Caki2 (cell line): ENCODE results near the gene DNAH11. TPM values are rescaled to one million over a fixed set of nuclear protein-coding genes. Genes with fewer than 3 reads are reported as not detected.

Source experiments
- DNase-seq: peaks from one replicate; pipeline ENCODE4 v3.0.0-alpha.2; 2015; ENCODE audit warnings: low read depth
- in situ Hi-C: cut with HindIII; loops from 2 replicates; pipeline ENCODE4 v1.10.0; 2016; ENCODE audit warnings: low sequenced_read_pairs, low pct_unique_long_range_greater_than_20kb, mixed read lengths
- total RNA-seq: library from RNA; depleted of rRNA; stranded (reverse); fragments of >200 nt; shearing (Covaris generic); gene quantifications from 2 replicates; pipeline ENCODE4 v1.2.3, GENCODE V29; 2014; ENCODE audit warnings: low replicate concordance

Gene DNAH11
- total RNA-seq, 1 experiment from 2014 or later = 0.44 TPM

DNA sequence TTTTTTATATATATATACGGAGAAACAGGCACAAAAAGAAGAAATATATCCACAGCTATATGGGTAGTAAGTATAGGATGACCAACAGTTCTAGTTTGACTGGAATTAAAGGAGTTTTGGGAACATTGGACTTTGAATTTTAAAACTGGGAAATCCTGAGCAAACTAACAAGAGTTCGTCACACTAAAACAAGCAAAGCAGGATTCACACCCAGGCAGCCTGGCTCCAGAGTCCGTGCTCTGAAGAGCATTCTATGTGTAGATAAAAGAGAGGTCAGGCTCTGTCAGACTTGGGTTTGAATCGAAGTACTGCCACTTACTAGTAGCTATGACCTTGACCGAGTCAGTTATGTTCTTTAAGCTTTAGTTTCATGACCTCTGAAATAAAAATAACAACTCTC lies 191.0 kb downstream of the DNAH11 start:
- no peak for DNase-seq
- in situ Hi-C loops = no loop called here

GRCh38 chr7:21743493-21743892 lies 200.7 kb downstream of the DNAH11 start:
- in situ Hi-C loops = no loop called here

GRCh38 chr7:21746949-21747348 lies 204.1 kb downstream of the DNAH11 start:
- DNase-seq = no peak
- in situ Hi-C loops = no loop called here

More at GRCh38 chr7:21743493-21743892, 200.7 kb downstream of the DNAH11 start:
- no peak for DNase-seq

- DNase-seq = no peak
- in situ Hi-C loops = no loop called here
These were observed 205.0 kb downstream of the DNAH11 start for GRCh38 chr7:21747806-21748205.

- in situ Hi-C loops = no loop called here
- no peak for DNase-seq
These were observed 206.5 kb downstream of the DNAH11 start for GRCh38 chr7:21749378-21749777.

- DNase-seq = no peak
- in situ Hi-C loops = no loop called here
These were observed 210.2 kb downstream of the DNAH11 start for GRCh38 chr7:21753071-21753470.

- no peak for DNase-seq
- in situ Hi-C loops = no loop called here
These were observed 212.1 kb downstream of the DNAH11 start for GRCh38 chr7:21754963-21755362.

DNA sequence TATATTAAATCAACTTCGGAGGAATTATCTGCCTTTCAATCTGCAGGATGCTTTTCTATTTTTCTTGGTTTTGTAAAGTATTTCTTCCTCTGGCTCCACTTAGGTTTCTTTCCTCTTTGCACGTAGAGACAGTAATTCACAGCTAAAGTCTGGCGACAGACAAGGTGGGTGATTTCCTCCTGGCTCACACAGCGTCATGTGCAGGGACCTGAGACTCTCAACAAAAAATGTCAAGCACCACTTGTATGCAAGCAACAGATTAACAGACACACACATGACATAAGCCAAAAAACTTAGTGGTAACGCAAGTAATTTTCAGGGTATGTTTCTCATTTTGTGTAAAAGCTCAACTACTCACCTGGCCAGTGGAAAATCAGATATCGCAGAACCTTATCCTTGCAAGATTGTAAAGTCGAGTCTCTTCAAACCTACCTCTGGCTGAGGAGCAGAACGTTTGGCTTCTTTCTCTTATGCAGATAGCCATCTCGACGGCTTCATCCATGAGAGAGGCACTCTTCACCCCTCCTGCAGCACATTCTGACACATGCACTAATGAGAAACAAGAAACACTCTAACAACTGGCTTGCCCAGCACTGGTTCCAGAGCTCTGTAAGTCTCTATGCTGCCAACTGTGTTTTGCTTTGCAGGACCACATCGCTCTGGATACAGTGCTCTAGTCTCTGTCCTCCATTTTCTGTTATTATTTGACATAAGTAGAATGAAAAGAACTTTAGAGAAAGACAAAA lies 214.9 kb downstream of the DNAH11 start:
- in situ Hi-C loops = no loop called here
- DNase-seq = no peak

- in situ Hi-C loops = no loop called here
These were observed 215.4 kb downstream of the DNAH11 start for GRCh38 chr7:21758286-21758685.

GRCh38 chr7:21762469-21762868 lies 219.6 kb downstream of the DNAH11 start:
- in situ Hi-C loops = loop anchor here (10.0 kb wide), 1 partner anchor 508 kb away; no protein-coding TSS in a partner anchor
- DNase-seq = no peak

More at GRCh38 chr7:21758286-21758685, 215.4 kb downstream of the DNAH11 start:
- DNase-seq = no peak

GRCh38 chr7:21763818-21764217 lies 221.0 kb downstream of the DNAH11 start:
- DNase-seq = no peak
- in situ Hi-C loops = loop anchor here (10.0 kb wide), 1 partner anchor 509 kb away; no protein-coding TSS in a partner anchor

- no peak for DNase-seq
- in situ Hi-C loops = loop anchor here (10.0 kb wide), 1 partner anchor 511 kb away; no protein-coding TSS in a partner anchor
These were observed 223.4 kb downstream of the DNAH11 start for GRCh38 chr7:21766218-21766617.

DNA sequence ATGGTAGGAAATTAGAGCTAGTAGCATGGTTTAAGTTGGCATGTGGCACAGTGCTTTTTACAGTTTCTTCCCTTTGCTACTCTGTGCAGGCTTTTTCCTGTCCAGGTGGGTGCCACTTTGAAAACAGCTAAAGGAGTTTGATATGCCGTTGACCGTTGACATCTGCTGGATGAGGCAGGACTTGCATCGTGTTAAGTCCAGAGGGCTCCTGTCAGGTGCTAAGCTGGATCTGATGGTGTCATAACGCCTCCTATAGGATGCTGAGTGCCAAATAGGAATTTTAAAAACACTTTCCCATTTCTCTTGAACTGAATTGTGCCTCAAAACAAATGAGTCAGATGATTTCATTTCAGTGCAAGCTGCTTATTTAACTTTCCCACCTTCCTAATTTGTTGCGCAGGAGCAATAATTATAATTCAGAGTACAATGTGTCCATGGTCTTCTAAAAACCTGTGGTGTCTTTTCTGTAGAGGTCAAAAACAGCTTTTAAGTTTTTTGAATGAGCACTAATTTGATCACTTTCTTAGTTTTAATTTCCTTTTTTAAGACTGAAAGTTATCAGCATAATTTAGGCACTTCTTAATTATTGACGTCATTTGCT lies 224.6 kb downstream of the DNAH11 start:
- DNase-seq = peak; percentile 73
- in situ Hi-C loops = loop anchor here (10.0 kb wide), 1 partner anchor 513 kb away; no protein-coding TSS in a partner anchor

- no peak for DNase-seq
- in situ Hi-C loops = loop anchor here (10.0 kb wide), 1 partner anchor 513 kb away; no protein-coding TSS in a partner anchor
These were observed 225.4 kb downstream of the DNAH11 start for GRCh38 chr7:21768279-21768678.

DNA sequence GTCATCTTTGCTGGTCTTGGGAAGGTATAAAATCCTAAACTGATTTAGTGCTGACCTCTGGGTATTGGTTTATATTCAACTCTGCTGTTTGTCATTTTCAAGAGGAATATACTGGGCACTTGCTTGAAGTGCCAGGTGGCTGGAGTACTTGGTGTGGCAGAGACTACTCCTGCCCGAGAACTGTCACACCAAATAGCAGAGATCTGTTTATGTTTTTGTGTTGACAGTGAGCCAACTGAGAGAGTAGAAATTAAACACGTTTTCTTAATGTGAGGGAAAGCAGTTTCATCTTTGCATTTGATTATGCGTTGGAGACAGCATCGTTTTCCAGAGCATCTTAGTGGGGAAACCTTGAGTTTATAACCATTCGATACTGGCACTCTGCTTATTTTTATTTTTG lies 228.4 kb downstream of the DNAH11 start:
- no peak for DNase-seq
- in situ Hi-C loops = no loop called here

- DNase-seq = no peak
- in situ Hi-C loops = no loop called here
These were observed 229.2 kb downstream of the DNAH11 start for GRCh38 chr7:21771906-21772610.

GRCh38 chr7:21773326-21773725 lies 230.5 kb downstream of the DNAH11 start:
- in situ Hi-C loops = no loop called here
- no peak for DNase-seq

DNA sequence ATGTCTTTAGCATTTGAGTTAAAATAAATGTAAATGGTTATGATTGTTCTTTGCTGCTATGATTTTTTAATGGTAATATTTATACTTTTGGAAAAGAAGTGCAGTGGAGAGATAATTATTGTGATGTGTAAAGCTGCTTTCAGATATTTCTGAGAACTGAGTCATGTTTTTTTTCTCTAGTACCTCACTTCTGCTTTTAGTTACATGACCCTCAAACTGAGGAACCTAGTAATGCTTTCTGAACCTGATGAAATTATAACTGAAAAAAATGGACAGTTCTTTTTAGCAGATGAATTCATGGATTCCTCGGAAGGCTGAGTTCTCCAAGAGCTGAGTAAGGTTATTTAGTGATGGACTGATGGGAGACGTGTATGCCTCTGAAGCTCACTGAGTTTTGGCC lies 235.1 kb downstream of the DNAH11 start:
- DNase-seq = no peak
- in situ Hi-C loops = no loop called here

DNA sequence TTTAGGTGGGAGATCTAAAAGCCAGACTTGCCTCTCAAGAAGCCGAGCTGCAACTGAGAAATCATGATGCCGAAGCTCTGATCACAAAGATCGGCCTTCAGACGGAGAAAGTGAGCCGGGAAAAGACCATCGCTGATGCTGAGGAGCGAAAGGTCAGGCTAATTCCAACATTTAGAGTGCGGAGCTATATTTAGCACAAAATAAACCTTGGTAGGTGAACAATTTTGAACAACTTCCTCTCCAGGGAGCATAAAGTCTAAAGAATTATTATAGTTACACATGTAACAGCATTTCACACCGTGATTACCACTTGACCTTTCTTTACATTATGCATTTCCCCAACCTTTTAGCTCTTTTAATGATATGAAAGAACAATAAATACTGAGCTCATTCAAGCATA lies 236.1 kb downstream of the DNAH11 start:
- DNase-seq = no peak

More for the DNA sequence above, 236.1 kb downstream of the DNAH11 start:
- in situ Hi-C loops = no loop called here
